Astrocyte (in vitro differentiated cells and primary cell): ENCODE measurements around the gene ULK1.

Experiments
- CTCF ChIP-seq: IDR thresholded peaks from 2 replicates; pipeline ENCODE4 v1.5.1; 2011; ENCODE audit warnings: low read depth, mild to moderate bottlenecking, inconsistent platforms, low read length, moderate library complexity; ENCODE audit not compliant: insufficient read depth
- EZH2 ChIP-seq: IDR thresholded peaks from 2 replicates; pipeline ENCODE4 v1.6.1; 2012; ENCODE audit warnings: mild to moderate bottlenecking, low read length, inconsistent platforms; ENCODE audit not compliant: insufficient read depth

GRCh38 chr12:131943876-131944275 is 49.5 kb downstream of the ULK1 start:
- no peak for TF ChIP-seq CTCF
- no peak for TF ChIP-seq EZH2
